COLO829 (cell line): Measurements from ENCODE around the gene TMEM50B.
A peak's percentile ranks its signal among the peaks of the same experiment; 100 is the strongest.
"Not testable (repeated sequence)": the region's sequence is repeated elsewhere in the genome, so short reads cannot be mapped to it uniquely, and the experiment has no call there.

Experiments
- DNase-seq: peaks from one replicate; pipeline ENCODE4 v3.0.0; 2012; ENCODE audit warnings: low spot score

Gene TMEM50B

GRCh38 chr21:33428669-33429068 is 51.1 kb downstream of the TMEM50B start:
- DNase-seq, result no peak

GRCh38 chr21:33427051-33427450 is 52.7 kb downstream of the TMEM50B start:
- no peak for DNase-seq

GRCh38 chr21:33425825-33426224 is 53.9 kb downstream of the TMEM50B start:
- DNase-seq, result no peak

- DNase-seq, result no peak
Observed at GRCh38 chr21:33424214-33424613, 55.6 kb downstream of the TMEM50B start.

GRCh38 chr21:33421713-33422393 is 57.9 kb downstream of the TMEM50B start:
- DNase-seq, result no peak

GRCh38 chr21:33419538-33420123 is 60.1 kb downstream of the TMEM50B start:
- DNase-seq, result no peak

- no peak for DNase-seq
Observed at GRCh38 chr21:33418691-33419090, 61.1 kb downstream of the TMEM50B start.

- DNase-seq, result no peak
Observed at GRCh38 chr21:33414926-33415325, 64.8 kb downstream of the TMEM50B start.

GRCh38 chr21:33414068-33414467 is 65.7 kb downstream of the TMEM50B start:
- DNase-seq, result no peak

- DNase-seq, result no peak
Observed at GRCh38 chr21:33412832-33413519, 66.8 kb downstream of the TMEM50B start.

- DNase-seq, result not testable (repeated sequence)
Observed at GRCh38 chr21:33412439-33412831, 67.3 kb downstream of the TMEM50B start.

- no peak for DNase-seq
Observed at GRCh38 chr21:33411949-33412430, 67.8 kb downstream of the TMEM50B start.

GRCh38 chr21:33406493-33406892 is 73.3 kb downstream of the TMEM50B start:
- DNase-seq, result no peak

GRCh38 chr21:33403786-33404585 is 75.8 kb downstream of the TMEM50B start:
- DNase-seq, result no peak

- no peak for DNase-seq
Observed at GRCh38 chr21:33403128-33403785, 76.5 kb downstream of the TMEM50B start, which contains the start of gene IFNGR2. Gene IFNGR2, plus strand, starts transcription at chr21:33403413. Its CDS starts 131 bp downstream, at chr21:33403544.

GRCh38 chr21:33402001-33402979 is 77.5 kb downstream of the TMEM50B start:
- DNase-seq, result peak; percentile 36

GRCh38 chr21:33401630-33401992 is 78.2 kb downstream of the TMEM50B start:
- no peak for DNase-seq
